IMR-90 (cell line): ENCODE results near the gene ZNF155. TPM values are rescaled to one million over a fixed set of nuclear protein-coding genes. Genes with fewer than 3 reads are reported as not detected.

ENCODE experiments used
- ATAC-seq: fragments of 200-7000 bp; cut with Tn5 transposase; 2 replicates; pipeline ENCODE4 v1.9.1; 2020; ENCODE audit warnings: low read depth, mild to moderate bottlenecking, moderate library complexity
- BruUV-seq: library from RNA; stranded (reverse); fragments of 400-500 nt; replicated peaks from 2 replicates; lab custom pipeline; 2021; lab: Mats Ljungman, UMichigan
- CTCF ChIA-PET: fragments of 300-600 bp; formaldehyde crosslinking; extraction: SDS; loops from one replicate; lab custom pipeline; 2021; ENCODE audit warnings: antibody characterized with exemption; lab: Yijun Ruan, JAX
- POLR2A ChIA-PET: fragments of 300-600 bp; sonication (Branson Sonifier 250); formaldehyde crosslinking; loops from one replicate; lab custom pipeline; 2022; ENCODE audit warnings: antibody characterized with exemption; ENCODE audit not compliant: unreplicated experiment; lab: Charles Lee
- DNase-seq: peaks from one replicate; pipeline ENCODE4 v3.0.0; 2013
- H2AFZ ChIP-seq: replicated peaks from 2 replicates; pipeline ENCODE3; 2013; ENCODE audit warnings: low read length, mild to moderate bottlenecking; ENCODE audit not compliant: poor library complexity
- H2AK5ac ChIP-seq: 2 replicates; pipeline ENCODE4 v1.6.1; 2013; ENCODE audit warnings: low read depth, low read length, inconsistent platforms
- H2AK9ac ChIP-seq: replicated peaks from 2 replicates; pipeline ENCODE3; 2013; ENCODE audit warnings: mild to moderate bottlenecking, low read depth, low read length, moderate library complexity; ENCODE audit not compliant: poor library complexity
- H2BK120ac ChIP-seq: 2 replicates; pipeline ENCODE4 v1.6.1; 2013; ENCODE audit warnings: low read depth, low read length, inconsistent platforms
- H2BK15ac ChIP-seq: 3 replicates; pipeline ENCODE4 v1.6.1; 2013; ENCODE audit warnings: low read depth, low read length, inconsistent platforms
- H2BK20ac ChIP-seq: 2 replicates; pipeline ENCODE4 v1.6.1; 2013; ENCODE audit warnings: low read depth, mild to moderate bottlenecking, inconsistent platforms, low read length, moderate library complexity
- H2BK5ac ChIP-seq: 2 replicates; pipeline ENCODE4 v1.6.1; 2013; ENCODE audit warnings: mild to moderate bottlenecking, low read depth, low read length, inconsistent platforms; ENCODE audit not compliant: poor library complexity, severe bottlenecking
- H3K14ac ChIP-seq: replicated peaks from 2 replicates; pipeline ENCODE4 v1.6.1; 2013; ENCODE audit warnings: low read depth, low read length, inconsistent platforms
- H3K18ac ChIP-seq: 2 replicates; pipeline ENCODE4 v1.6.1; 2013; ENCODE audit warnings: low read depth, low read length, control low read depth
- H3K23ac ChIP-seq: 2 replicates; pipeline ENCODE4 v1.6.1; 2013; ENCODE audit warnings: low read depth, low read length, inconsistent platforms
- H3K27ac ChIP-seq: 2 replicates; pipeline ENCODE4 v1.5.1; 2013; ENCODE audit warnings: mild to moderate bottlenecking, control low read depth, low read length; ENCODE audit not compliant: insufficient read depth
- H3K27me3 ChIP-seq: 2 replicates; pipeline ENCODE4 v1.6.1; 2013; ENCODE audit warnings: low read length; ENCODE audit not compliant: control insufficient read depth, insufficient read depth
- H3K36me3 ChIP-seq: 2 replicates; pipeline ENCODE4 v1.6.1; 2013; ENCODE audit warnings: low read length, mixed read lengths; ENCODE audit not compliant: control insufficient read depth, insufficient read depth
- H3K4ac ChIP-seq: 2 replicates; pipeline ENCODE4 v1.6.1; 2013; ENCODE audit warnings: low read depth, low read length, inconsistent platforms
- H3K4me1 ChIP-seq: 2 replicates; pipeline ENCODE4 v1.6.1; 2013; ENCODE audit warnings: low read length, mixed read lengths; ENCODE audit not compliant: control insufficient read depth, insufficient read depth
- H3K4me2 ChIP-seq: 2 replicates; pipeline ENCODE4 v1.6.1; 2013; ENCODE audit warnings: low read depth, mild to moderate bottlenecking, control low read depth, low read length, moderate library complexity
- H3K4me3 ChIP-seq: 2 replicates; pipeline ENCODE4 v1.5.1; 2013; ENCODE audit warnings: low read depth, mild to moderate bottlenecking, control low read depth, low read length, moderate library complexity; ENCODE audit not compliant: insufficient read depth
- H3K56ac ChIP-seq: 2 replicates; pipeline ENCODE4 v1.6.1; 2013; ENCODE audit warnings: low read length, inconsistent platforms; ENCODE audit not compliant: insufficient read depth; ENCODE audit errors: extremely low read depth
- H3K79me1 ChIP-seq, 2 experiments: 2 replicates each; pipeline ENCODE4 v1.6.1; 2013; ENCODE audit warnings: low read length in 2 of 2, inconsistent platforms in 1 of 2, low read depth in 1 of 2
- H3K9ac ChIP-seq: 2 replicates; pipeline ENCODE4 v1.6.1; 2013; ENCODE audit warnings: low read depth, low read length, control low read depth
- H3K9me1 ChIP-seq: 2 replicates; pipeline ENCODE4 v1.6.1; 2013; ENCODE audit warnings: low read length, inconsistent platforms; ENCODE audit not compliant: insufficient read depth
- H3K9me3 ChIP-seq: 2 replicates; pipeline ENCODE4 v1.6.1; 2013; ENCODE audit warnings: low read length; ENCODE audit not compliant: control insufficient read depth, insufficient read depth
- H4K20me1 ChIP-seq: 2 replicates; pipeline ENCODE4 v1.6.1; 2013; ENCODE audit warnings: low read length, inconsistent platforms; ENCODE audit not compliant: insufficient read depth
- H4K5ac ChIP-seq: 2 replicates; pipeline ENCODE4 v1.6.1; 2013; ENCODE audit warnings: mild to moderate bottlenecking, low read depth, low read length, control low read depth
- H4K8ac ChIP-seq, 2 experiments: 2 replicates each; pipeline ENCODE4 v1.6.1; 2013; ENCODE audit warnings: low read depth in 2 of 2, low read length in 2 of 2, control low read depth in 1 of 2, inconsistent platforms in 1 of 2
- H4K91ac ChIP-seq: 2 replicates; pipeline ENCODE4 v1.6.1; 2013; ENCODE audit warnings: low read depth, low read length, inconsistent platforms; ENCODE audit not compliant: insufficient read depth
- CEBPB ChIP-seq: IDR thresholded peaks from 2 replicates; pipeline ENCODE4 v1.6.1; 2012; ENCODE audit warnings: low read depth, low read length, improper control_type of control experiment
- NFE2L2 ChIP-seq: fragments of 150-350 bp; IDR thresholded peaks from 2 replicates; pipeline ENCODE4 v1.6.1; 2016; ENCODE audit warnings: low read depth, mild to moderate bottlenecking, low read length
- RCOR1 ChIP-seq: IDR thresholded peaks from 2 replicates; pipeline ENCODE4 v1.6.1; 2012; ENCODE audit warnings: mild to moderate bottlenecking, low read length, improper control_type of control experiment; ENCODE audit not compliant: insufficient replicate concordance
- USF2 ChIP-seq: fragments of 150-350 bp; IDR thresholded peaks from 2 replicates; pipeline ENCODE4 v1.6.1; 2017; ENCODE audit warnings: mild to moderate bottlenecking, antibody characterized with exemption, low read length, low read depth
- WGBS, 2 experiments: methylation state at CpG; one replicate each; pipeline versions ENCODE4 v1.1.5 to v1.1.7; 2013; ENCODE audit warnings: missing lambda C conversion rate in 2 of 2; ENCODE audit not compliant: insufficient read length in 1 of 2; ENCODE audit errors: extremely low coverage in 2 of 2; 5-methylcytosine and 5-hydroxymethylcytosine counted together
- dilution Hi-C: fragments of 300-500 bp; cut with HindIII; formaldehyde crosslinking; loops from one replicate; pipeline ENCODE4 v1.14.3; 2018; ENCODE audit warnings: low sequenced_read_pairs; ENCODE audit not compliant: unreplicated experiment
- in situ Hi-C: fragments of 300-500 bp; cut with MboI; formaldehyde crosslinking; loops from 3 replicates; pipeline ENCODE4 v1.14.3; 2019; ENCODE audit warnings: low sequenced_read_pairs, inconsistent platforms, mixed read lengths
- intact Hi-C: fragments of 100-400 bp; cut with micrococcal nuclease; formaldehyde crosslinking; loops from 2 replicates; pipeline ENCODE4 v1.10.0; 2022
- polyA plus RNA-seq, 3 experiments: library from polyadenylated mRNA; depleted of rRNA; stranded (reverse); fragments of >200 nt; gene quantifications; 2 replicates each; pipeline ENCODE4 v1.2.3, GENCODE V29; 2012; ENCODE audit warnings: low replicate concordance in 1 of 3
- total RNA-seq: library from RNA; depleted of rRNA; stranded (reverse); fragments of >200 nt; gene quantifications from 2 replicates; pipeline ENCODE4 v1.2.3, GENCODE V29; 2012
- TF ChIP-seq, protein P1 (sequence below): fragments of 150-350 bp; IDR thresholded peaks from 2 replicates; pipeline ENCODE4 v1.6.1; 2016; ENCODE audit warnings: low read depth, mild to moderate bottlenecking, low read length, moderate library complexity, borderline replicate concordance

ZNF155 gene
- total and polyA plus RNA-seq, 2 of the 4 experiments (the other 2 are of a cell fraction), result 3.5 to 9.0 TPM

- Histone ChIP-seq H4K91ac (no peak overlapping the region), H2AK9ac (no peak overlapping the region), H2BK15ac (no peak overlapping the region), H3K36me3 (peaks cover 12% of the 10 kb centered on the region), H3K9ac (peak overlapping the region; percentile 60), H4K5ac (peak overlapping the region; percentile 0; the same call in 1 of the 2 replicates), H2AFZ (peak overlapping the region; percentile 99), H3K4me1 (peaks cover 2% of the 10 kb centered on the region; the same call in 1 of the 2 replicates), H3K14ac (peak overlapping the region; percentile 64; the same call in 1 of the 2 replicates), H3K79me1 (peaks cover 3 to 19% of the 10 kb centered on the region in 2 experiments), H3K27me3 (no peaks in the 10 kb centered on the region), H3K56ac (peak overlapping the region; percentile 49; the same call in 1 of the 2 replicates), H3K18ac (no peak overlapping the region), H2BK5ac (no peak overlapping the region), H3K23ac (peak overlapping the region; percentile 56; the same call in 1 of the 2 replicates), H2BK20ac (no peak overlapping the region), H3K9me3 (peaks cover 4% of the 10 kb centered on the region), H3K4me3 (peak overlapping the region; percentile 68), H2BK120ac (no peak overlapping the region), H3K9me1 (no peaks in the 10 kb centered on the region), H2AK5ac (peak overlapping the region; percentile 14; the same call in 1 of the 2 replicates), H4K8ac (peak overlapping the region; percentile 33 to 70; a peak in 2 of 4 replicates), H4K20me1 (no peaks in the 10 kb centered on the region), H3K4me2 (peak overlapping the region; percentile 79), H3K27ac (peak overlapping the region; percentile 18), H3K4ac (peak overlapping the region; percentile 48; the same call in 1 of the 2 replicates)
- dilution Hi-C loops (no loop called here), intact Hi-C loops (loop anchor here (2.0 kb wide), 1 partner anchor 69 kb away; the partner anchor contains the start of gene ZNF45), in situ Hi-C loops (no loop called here)
- 0% methylated on average over 2 of the region's 15 CpGs; no CpG with 5 or more reads in 1 of the 2 experiments for WGBS, 2 experiments
- DNase-seq (no peak), ATAC-seq (peak; percentile 8)
- TF ChIP-seq, protein P1, sequence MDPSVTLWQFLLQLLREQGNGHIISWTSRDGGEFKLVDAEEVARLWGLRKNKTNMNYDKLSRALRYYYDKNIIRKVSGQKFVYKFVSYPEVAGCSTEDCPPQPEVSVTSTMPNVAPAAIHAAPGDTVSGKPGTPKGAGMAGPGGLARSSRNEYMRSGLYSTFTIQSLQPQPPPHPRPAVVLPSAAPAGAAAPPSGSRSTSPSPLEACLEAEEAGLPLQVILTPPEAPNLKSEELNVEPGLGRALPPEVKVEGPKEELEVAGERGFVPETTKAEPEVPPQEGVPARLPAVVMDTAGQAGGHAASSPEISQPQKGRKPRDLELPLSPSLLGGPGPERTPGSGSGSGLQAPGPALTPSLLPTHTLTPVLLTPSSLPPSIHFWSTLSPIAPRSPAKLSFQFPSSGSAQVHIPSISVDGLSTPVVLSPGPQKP, result no peak
- no peak for TF ChIP-seq RCOR1
- TF ChIP-seq CEBPB, result peak; percentile 70
- no peak for TF ChIP-seq USF2
- no peak for TF ChIP-seq NFE2L2
- BruUV-seq, result no TSS peak
- ChIA-PET POLR2A (interaction anchor here (0.6 kb wide), 1 partner anchor 21 kb away, joined by 3 read pairs; no protein-coding TSS in a partner anchor), CTCF (interaction anchor here (0.9 to 1.8 kb wide), 2 partner anchors 10 to 53 kb away, joined by 3 to 4 read pairs; partner anchors contain the start of gene ZNF221)
These were observed 19.5 kb downstream of the ZNF155 start for GRCh38 chr19:44003461-44004009.
